Anterior cingulate cortex (tissue), 58 donors: ENCODE measurements around the gene MRGPRE.

ENCODE experiments used
- DNase-seq, 58 donors: peaks; one replicate each; lab custom pipeline; 2025; lab: John Stamatoyannopoulos, UW

MRGPRE gene

DNA sequence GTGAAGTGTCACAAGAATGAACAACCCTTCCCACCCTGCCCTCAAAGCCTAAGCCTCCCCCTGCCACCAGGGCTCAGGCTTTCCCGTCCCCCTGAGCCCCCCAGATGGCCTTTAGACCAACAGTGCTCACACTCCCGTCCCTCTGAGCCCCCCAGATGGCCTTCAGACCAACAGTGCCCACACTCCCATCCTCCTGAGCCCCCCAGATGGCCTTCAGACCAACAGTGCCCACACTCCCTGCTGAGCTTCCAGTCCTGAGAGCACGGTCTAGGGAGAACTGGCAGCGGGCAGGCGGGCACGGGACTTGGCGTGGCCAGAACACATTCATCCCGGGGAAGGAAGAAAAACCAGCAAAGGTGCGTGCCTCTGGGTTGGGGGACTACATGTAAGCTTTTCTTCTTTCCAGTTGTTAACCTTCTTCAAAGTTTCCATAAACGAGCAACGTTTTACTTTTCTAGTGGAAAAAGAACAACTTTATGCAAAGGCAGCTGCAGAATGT, 16.1 kb downstream of the MRGPRE start:
- DNase-seq, result no peak

- no peak for DNase-seq
These were observed 16.7 kb downstream of the MRGPRE start for GRCh38 chr11:3215346-3216026.

DNA sequence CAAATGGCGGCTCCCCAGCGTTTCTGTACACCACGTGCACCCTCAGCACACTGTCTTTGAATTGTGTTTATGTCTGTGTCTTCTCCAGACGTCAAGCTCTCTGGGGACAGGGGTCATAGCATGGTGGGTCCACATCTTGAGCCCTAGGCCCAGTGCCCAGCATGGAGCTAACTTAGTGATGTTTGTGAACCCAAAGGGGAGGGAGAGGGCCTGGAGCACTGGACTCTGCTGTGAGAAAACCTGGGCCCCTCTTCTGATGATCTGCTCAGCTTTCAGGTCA, 17.9 kb downstream of the MRGPRE start:
- DNase-seq, result no peak

DNA sequence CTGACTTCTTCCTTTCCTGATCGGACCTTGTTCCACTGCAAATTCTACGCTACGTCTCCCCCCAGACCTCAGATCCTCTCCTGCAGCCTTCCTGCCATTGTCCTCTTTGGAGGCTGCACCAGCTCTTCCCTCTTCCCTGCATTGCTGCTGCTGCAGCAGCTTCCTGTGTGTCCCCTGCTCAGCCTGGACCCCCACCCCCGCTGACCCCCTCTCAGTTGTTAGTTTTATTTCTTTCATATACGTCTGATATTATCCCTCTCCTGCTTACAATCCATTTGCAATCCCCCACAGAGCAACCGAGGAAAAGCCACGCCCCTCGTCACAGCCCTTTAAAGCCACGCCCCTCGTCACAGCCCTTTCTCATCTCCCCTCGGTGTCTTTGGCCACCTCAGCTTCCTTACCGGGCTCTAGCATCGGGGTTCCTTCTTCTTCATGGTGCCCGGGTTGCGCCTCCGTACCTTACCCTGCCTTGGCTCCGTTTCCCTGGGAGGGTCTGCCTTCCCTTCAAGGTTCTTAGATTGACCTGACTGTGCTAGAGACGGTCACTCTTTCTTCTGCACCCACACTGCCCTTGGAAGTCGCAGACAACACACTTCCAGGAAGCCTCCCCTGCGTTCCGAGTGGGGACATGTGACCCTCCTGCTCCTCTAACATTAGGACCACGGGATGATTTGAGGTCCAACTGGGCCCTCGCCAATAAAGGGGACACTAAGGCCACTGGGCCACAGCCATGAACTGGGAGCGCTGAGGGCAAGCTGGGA, 18.4 kb downstream of the MRGPRE start:
- DNase-seq, result no peak

DNA sequence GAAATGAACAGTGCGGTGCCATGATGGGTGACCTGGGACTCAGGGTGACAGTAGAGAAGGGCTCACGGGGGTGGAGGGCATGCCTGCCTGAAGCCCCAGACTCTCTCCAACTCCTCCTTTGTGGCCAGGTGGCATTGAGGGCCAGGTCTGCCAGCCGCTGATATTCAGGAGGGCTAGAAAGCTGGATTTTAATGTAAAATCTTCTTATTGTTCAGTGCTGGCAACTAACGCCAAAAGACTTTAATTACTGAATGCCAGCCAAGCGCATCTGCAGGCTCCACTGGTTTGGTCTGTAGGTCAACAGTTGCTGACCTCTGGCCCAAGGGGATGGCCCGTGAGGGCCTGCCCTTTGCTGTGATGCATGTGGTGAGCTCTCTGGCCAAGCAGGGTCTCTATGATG, 23.9 kb downstream of the MRGPRE start:
- DNase-seq, result no peak

DNA sequence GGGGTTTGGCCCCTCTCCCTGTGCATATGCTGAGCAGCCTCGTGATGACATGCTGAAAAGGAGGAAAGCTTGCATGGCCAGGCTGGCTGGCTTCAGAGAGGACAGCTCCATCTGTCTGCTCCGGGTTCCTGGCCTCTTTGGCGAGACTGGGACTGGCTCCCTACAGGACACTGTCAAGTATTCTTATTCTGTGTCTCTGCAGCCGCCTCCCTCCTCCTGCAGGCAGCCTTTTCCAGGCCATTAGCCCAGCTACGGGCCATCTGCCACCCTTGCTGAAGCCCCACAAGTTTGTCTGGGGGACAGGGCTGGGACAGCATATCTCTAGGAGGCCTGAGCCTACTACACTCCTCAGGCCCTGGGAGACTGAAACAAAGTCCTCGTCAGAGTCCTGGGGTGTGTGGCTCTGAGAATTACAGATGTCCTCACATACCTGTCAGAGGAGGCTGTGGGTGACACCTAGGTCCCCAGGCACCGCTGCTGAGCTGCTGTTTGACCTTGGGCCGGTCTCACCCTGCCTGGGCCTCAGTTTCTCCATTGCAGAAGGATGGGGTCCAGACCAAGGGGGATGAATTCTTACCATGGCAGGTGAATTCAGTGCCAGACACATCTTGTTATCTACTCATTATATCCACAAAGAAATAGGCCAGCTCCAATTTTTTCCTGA, 24.6 kb downstream of the MRGPRE start:
- no peak for DNase-seq

DNA sequence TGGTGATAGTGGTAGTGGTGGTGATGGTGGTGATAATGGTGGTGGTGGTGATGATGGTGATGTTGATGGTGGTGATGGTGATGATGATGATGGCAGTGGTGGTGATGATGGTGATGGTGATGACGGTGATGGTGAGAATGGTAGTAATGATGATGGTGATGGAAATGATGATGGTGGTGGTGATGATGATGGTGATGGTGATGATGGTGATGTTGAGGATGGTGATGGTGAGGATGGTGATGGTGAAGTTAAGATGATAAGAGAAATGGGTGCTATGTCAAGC, 25.4 kb downstream of the MRGPRE start:
- DNase-seq, result no peak

- no peak for DNase-seq
These were observed 25.9 kb downstream of the MRGPRE start for GRCh38 chr11:3206156-3206921.

GRCh38 chr11:3205261-3206155, 26.7 kb downstream of the MRGPRE start:
- DNase-seq, result no peak

DNA sequence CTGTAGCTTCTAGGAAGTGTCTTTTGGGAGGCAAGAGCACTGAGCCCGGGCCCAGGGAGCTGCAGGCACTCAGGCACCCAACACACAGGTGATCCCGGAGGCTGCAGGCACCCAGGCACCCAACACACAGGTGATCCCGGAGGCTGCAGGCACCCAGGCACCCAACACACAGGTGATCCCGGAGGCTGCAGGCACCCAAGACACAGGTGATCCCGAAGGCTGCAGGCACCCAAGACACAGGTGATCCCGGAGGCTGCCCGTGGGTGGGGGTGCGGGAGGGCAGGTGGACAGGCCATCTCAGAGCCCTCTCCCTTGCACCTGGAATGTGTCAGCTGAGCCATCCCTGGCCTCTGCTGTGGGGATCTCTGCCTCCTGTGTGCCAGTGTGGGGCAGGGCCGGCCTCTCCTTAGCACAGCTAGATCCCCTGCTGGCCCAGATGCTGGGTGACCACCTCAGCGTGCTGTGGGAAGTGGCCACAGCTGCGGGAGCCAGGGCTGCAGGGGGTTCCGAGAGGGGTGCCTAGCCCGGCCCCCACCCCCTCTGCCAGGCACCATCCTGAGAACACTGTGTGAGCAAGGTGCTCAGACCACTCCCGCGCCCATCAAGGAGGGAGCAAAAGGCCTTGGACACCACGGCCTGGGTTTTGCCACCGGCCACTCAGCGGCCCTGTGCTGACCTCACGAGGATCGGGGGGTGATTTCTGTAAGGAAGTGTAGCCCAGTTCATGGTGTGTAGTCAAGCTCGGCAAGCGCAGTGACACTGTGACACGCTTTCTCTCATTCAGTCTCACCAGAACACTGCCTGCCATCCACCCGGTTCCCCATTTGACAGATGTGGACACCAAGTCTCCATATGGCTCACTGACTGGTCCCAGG, 27.8 kb downstream of the MRGPRE start:
- no peak for DNase-seq

GRCh38 chr11:3203221-3204043, 28.8 kb downstream of the MRGPRE start:
- peak in 1 of 58 donors; percentile 5 for DNase-seq

GRCh38 chr11:3202759-3203158, 29.5 kb downstream of the MRGPRE start:
- DNase-seq, result no peak

GRCh38 chr11:3202305-3202704, 29.9 kb downstream of the MRGPRE start:
- DNase-seq, result no peak

DNA sequence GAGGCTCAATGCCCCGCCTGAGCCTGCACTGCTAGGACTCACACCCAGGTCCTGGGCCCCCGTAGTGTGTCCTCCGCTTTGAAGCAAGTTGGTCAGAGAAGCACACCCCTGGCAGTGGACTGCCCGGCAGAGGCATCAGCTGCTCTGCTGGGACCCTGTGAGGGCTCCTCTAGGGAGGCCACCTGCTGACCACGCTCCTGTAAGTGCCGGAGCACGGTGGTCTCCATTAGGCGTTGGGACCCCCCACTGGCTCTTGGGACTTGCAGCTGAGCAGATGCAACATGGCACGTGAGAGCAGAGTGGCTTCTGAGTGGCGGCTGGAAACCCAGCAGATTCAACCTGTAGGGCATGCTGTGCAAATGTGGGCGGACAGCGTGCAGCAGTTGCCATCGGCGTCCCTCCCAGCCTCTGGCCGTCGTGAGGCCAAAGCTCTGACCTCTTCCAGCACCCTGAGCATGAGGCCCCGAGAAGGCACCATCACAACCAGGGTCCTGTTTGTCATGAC, 30.5 kb downstream of the MRGPRE start:
- no peak for DNase-seq

DNA sequence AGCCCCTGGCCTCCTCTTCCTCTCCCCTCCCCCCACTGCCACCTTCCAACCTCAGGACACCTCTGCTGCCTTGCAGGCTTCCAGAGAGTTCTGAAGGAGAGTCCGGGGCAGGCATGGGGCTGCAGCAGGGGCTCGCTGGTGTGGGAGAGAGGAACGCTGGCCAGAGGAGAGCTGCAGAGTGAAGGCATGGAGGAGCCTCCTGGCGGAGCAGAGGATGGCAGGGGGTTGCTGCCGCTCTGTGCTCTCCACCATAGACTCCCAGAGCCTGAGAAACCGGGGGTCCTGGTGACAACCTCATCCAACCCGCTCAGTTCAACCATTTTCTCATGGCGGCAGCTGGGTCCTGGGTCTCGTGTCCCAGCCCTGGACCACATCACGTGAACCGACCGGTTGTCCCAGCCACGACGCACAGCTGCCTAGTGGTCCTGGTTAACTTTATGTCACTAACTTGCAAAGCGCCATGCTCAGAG, 31.1 kb downstream of the MRGPRE start:
- no peak for DNase-seq

DNA sequence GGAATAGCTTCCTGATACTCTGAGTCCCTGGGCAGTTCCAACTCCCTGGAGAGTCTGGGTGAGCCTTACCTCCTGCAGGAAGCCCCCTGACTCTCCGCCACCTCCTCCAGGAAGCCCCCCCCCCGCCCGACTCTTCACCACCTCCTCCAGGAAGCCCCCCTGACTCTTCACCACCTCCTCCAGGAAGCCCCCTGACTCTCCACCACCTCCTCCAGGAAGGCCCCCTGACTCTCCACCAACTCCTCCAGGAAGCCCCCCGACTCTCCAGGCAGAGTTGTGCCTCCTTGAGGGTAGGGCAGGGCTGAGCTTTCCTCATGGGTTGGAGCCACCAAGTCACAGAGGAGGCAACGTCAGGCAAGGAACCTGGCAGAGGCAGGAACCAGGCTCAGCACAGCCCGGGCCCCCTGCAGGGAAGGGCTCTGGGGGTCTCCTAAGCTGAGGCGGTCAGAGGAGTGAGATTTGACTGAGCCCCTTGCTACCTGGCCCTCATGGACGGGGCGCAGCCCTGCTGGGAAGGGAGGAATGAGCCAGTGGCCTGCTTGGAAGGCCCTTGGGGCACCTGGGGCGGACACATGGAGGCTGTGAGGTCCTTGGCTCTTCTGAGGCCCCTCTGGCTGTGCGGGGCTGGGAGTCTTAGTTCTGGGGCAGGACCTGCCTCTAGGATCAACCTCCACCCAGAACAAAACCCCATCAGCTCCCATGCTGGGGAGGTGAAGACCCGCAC, 31.7 kb downstream of the MRGPRE start:
- DNase-seq, result no peak
